NK-92 (cell line): ENCODE data around the gene ADAMTS19.

Experiments
- DNase-seq: peaks from one replicate; lab custom pipeline; 2025; ENCODE audit not compliant: unreplicated experiment; lab: John Stamatoyannopoulos, UW

ADAMTS19 gene

GRCh38 chr5:129465776-129466344 is 5.8 kb downstream of the ADAMTS19 start:
- DNase-seq: no peak

- no peak for DNase-seq
These were observed 14.4 kb downstream of the ADAMTS19 start for GRCh38 chr5:129474544-129474943.

- no peak for DNase-seq
These were observed 16.7 kb downstream of the ADAMTS19 start for GRCh38 chr5:129476751-129477150.

- DNase-seq: no peak
These were observed 17.4 kb downstream of the ADAMTS19 start for GRCh38 chr5:129477532-129477931.

- no peak for DNase-seq
These were observed 21.1 kb downstream of the ADAMTS19 start for GRCh38 chr5:129481161-129481560.

GRCh38 chr5:129496421-129496820 is 36.3 kb downstream of the ADAMTS19 start:
- DNase-seq: no peak

GRCh38 chr5:129496864-129497595 is 36.9 kb downstream of the ADAMTS19 start:
- no peak for DNase-seq

- DNase-seq: no peak
These were observed 39.2 kb downstream of the ADAMTS19 start for GRCh38 chr5:129499208-129499852.

- DNase-seq: no peak
These were observed 40.0 kb downstream of the ADAMTS19 start for GRCh38 chr5:129500101-129500500.

GRCh38 chr5:129506086-129506485 is 46.0 kb downstream of the ADAMTS19 start:
- no peak for DNase-seq

- no peak for DNase-seq
These were observed 46.9 kb downstream of the ADAMTS19 start for GRCh38 chr5:129506950-129507349.

GRCh38 chr5:129507527-129507926 is 47.4 kb downstream of the ADAMTS19 start:
- no peak for DNase-seq

GRCh38 chr5:129508606-129509005 is 48.5 kb downstream of the ADAMTS19 start:
- no peak for DNase-seq

- DNase-seq: no peak
These were observed 49.4 kb downstream of the ADAMTS19 start for GRCh38 chr5:129509363-129509975.

GRCh38 chr5:129511291-129511690 is 51.2 kb downstream of the ADAMTS19 start:
- no peak for DNase-seq

GRCh38 chr5:129541051-129541450 is 81.0 kb downstream of the ADAMTS19 start:
- DNase-seq: no peak

GRCh38 chr5:129541648-129542251 is 81.7 kb downstream of the ADAMTS19 start:
- no peak for DNase-seq

- no peak for DNase-seq
These were observed 87.0 kb downstream of the ADAMTS19 start for GRCh38 chr5:129547137-129547536.

- no peak for DNase-seq
These were observed 94.2 kb downstream of the ADAMTS19 start for GRCh38 chr5:129554134-129554904.

- DNase-seq: no peak
These were observed 103.5 kb downstream of the ADAMTS19 start for GRCh38 chr5:129563585-129563984.

GRCh38 chr5:129569295-129569694 is 109.2 kb downstream of the ADAMTS19 start:
- DNase-seq: no peak
